GM12878 (cell line): Measurements from ENCODE around the gene SHMT2. TPM values are rescaled to one million over a fixed set of nuclear protein-coding genes. Genes with fewer than 3 reads are reported as not detected.

ENCODE experiments used
- BCL11A ChIP-seq: IDR thresholded peaks from 2 replicates; pipeline ENCODE4 v1.6.1; 2011; ENCODE audit warnings: low read depth, low read length
- EGR1 ChIP-seq, 2 experiments: IDR thresholded peaks; 1 replicate in 1 of 2; 2 replicates in 1 of 2; pipeline ENCODE4 v1.6.1; 2011 to 2012; ENCODE audit warnings: low read depth in 2 of 2, low read length in 2 of 2, borderline replicate concordance in 1 of 2, mild to moderate bottlenecking in 1 of 2, moderate library complexity in 1 of 2
- HDGF ChIP-seq: fragments of 450-650 bp; IDR thresholded peaks from 2 replicates; pipeline ENCODE4 v1.6.1; 2016; ENCODE audit warnings: antibody characterized with exemption
- NBN ChIP-seq: fragments of 450-650 bp; IDR thresholded peaks from 2 replicates; pipeline ENCODE4 v1.6.1; 2016
- POLR2AphosphoS5 ChIP-seq: IDR thresholded peaks from 2 replicates; pipeline ENCODE4 v1.6.1; 2011; ENCODE audit warnings: mild to moderate bottlenecking, low read length, inconsistent platforms
- SPI1 ChIP-seq: IDR thresholded peaks from 2 replicates; pipeline ENCODE4 v1.6.1; 2011; ENCODE audit warnings: low read depth, mild to moderate bottlenecking, low read length, moderate library complexity, borderline replicate concordance; ENCODE audit not compliant: insufficient read depth
- SREBF1 ChIP-seq: IDR thresholded peaks from 2 replicates; pipeline ENCODE4 v1.6.1; 2012; ENCODE audit warnings: mild to moderate bottlenecking, low read length
- polyA plus RNA-seq, 11 experiments: library from polyadenylated mRNA; depleted of rRNA in 4 of 11; unstranded in 6 of 11; stranded (reverse) in 5 of 11; fragments of >200 nt; fragmentation: Nextera tagmentation in 4 of 11; fragmentation: Illumina TruSeq in 1 of 11; extraction: Ambion mirVana in 4 of 11; extraction: Trizol in 1 of 11; gene quantifications; 1 replicate in 1 of 11; 2 replicates in 10 of 11; pipeline versions ENCODE4 v1.2.1 to v1.2.3, GENCODE V29; 2011 to 2016; ENCODE audit warnings: inconsistent platforms in 2 of 11, missing spikeins in 2 of 11, low read depth in 1 of 11
- total RNA-seq, 4 experiments: library from RNA; depleted of rRNA in 3 of 4; stranded (reverse); fragments of >200 nt in 3 of 4; fragmentation: Illumina TruSeq in 1 of 4; extraction: Trizol in 1 of 4; gene quantifications; 2 replicates each; pipeline versions ENCODE4 v1.2.1 to v1.2.3, GENCODE V29; 2013 to 2021
- TF ChIP-seq, protein P1 (sequence below): fragments of 450-650 bp; IDR thresholded peaks from 2 replicates; pipeline ENCODE4 v1.6.1; 2016; ENCODE audit warnings: mild to moderate bottlenecking
- TF ChIP-seq, protein P2 (sequence below): fragments of 450-650 bp; IDR thresholded peaks from 2 replicates; pipeline ENCODE4 v1.6.1; 2016; ENCODE audit warnings: mild to moderate bottlenecking
- TF ChIP-seq, protein P3 (sequence below): IDR thresholded peaks from 2 replicates; pipeline ENCODE4 v1.6.1; 2011; ENCODE audit warnings: low read depth, low read length, improper control_type of control experiment, borderline replicate concordance

Gene SHMT2
- total and polyA plus RNA-seq, 10 of the 15 experiments (the other 5 are each of a cell fraction or from before 2014, with no cell fraction given), result 57.0 to 292 (median 186) TPM

DNA sequence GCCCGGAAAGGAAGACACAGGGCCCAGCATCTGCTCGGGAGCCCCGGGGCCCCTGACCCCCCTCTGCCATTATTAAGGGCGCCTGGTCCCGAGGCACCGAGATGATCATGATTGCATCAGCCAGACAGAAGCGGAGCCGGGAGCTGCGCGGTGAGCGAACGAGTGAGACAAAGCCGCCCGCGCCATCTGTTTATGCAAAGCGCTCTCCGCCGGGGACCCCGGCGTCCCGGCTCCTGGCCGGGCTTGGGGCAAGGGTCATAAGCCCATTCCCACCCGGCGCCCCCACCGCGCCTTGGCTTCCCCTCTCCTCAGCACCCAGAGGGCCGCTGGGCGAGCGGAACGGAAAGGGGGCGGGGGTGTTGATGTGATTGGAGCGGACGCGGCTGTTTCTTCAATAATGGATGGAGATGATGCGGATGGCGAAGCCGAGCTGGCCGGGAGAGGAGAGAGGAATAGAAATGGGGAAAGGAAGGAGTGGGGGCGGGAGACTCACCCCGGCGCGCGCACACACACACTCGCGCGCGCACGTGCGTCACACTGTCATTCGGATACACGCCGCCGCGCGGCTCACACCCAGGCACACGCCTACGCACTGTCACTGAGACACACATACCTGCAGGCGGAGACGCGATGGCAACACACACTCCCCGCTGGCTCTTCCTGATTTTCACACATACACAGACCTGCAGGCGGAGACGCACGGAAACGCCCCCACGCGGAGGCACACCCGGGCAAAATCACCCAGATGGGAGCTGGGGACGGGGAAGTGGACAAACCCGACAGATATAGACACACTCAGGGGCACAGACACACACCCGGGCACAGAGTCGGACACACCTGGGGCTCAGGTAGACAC lies 10.8 kb downstream of the SHMT2 start (continued):
- TF ChIP-seq, protein P1, sequence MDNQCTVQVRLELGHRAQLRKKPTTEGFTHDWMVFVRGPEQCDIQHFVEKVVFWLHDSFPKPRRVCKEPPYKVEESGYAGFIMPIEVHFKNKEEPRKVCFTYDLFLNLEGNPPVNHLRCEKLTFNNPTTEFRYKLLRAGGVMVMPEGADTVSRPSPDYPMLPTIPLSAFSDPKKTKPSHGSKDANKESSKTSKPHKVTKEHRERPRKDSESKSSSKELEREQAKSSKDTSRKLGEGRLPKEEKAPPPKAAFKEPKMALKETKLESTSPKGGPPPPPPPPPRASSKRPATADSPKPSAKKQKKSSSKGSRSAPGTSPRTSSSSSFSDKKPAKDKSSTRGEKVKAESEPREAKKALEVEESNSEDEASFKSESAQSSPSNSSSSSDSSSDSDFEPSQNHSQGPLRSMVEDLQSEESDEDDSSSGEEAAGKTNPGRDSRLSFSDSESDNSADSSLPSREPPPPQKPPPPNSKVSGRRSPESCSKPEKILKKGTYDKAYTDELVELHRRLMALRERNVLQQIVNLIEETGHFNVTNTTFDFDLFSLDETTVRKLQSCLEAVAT, result 0 out of 2 replicates have a peak, but pooled peaks have one; percentile 15
- TF ChIP-seq POLR2AphosphoS5 (no peak), EGR1 (IDR thresholded peaks at IDR 0.05; ENCODE audit: borderline replicate concordance in 1 of 2, low read depth in 2 of 2, low read length in 2 of 2) (peak; percentile 60 to 90), NBN (0 out of 2 replicates have a peak, but pooled peaks have one; percentile 30), SPI1 (0 out of 2 replicates have a peak, but pooled peaks have one; percentile 16), BCL11A (no peak), SREBF1 (no peak), HDGF (0 out of 2 replicates have a peak, but pooled peaks have one; percentile 47)
- TF ChIP-seq, protein P2, sequence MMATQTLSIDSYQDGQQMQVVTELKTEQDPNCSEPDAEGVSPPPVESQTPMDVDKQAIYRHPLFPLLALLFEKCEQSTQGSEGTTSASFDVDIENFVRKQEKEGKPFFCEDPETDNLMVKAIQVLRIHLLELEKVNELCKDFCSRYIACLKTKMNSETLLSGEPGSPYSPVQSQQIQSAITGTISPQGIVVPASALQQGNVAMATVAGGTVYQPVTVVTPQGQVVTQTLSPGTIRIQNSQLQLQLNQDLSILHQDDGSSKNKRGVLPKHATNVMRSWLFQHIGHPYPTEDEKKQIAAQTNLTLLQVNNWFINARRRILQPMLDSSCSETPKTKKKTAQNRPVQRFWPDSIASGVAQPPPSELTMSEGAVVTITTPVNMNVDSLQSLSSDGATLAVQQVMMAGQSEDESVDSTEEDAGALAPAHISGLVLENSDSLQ, result peak; percentile 43
- TF ChIP-seq, protein P3, sequence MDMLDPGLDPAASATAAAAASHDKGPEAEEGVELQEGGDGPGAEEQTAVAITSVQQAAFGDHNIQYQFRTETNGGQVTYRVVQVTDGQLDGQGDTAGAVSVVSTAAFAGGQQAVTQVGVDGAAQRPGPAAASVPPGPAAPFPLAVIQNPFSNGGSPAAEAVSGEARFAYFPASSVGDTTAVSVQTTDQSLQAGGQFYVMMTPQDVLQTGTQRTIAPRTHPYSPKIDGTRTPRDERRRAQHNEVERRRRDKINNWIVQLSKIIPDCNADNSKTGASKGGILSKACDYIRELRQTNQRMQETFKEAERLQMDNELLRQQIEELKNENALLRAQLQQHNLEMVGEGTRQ, result no peak
